ENCODE results near the gene PDE10A. TPM values are rescaled to one million over a fixed set of nuclear protein-coding genes. Genes with fewer than 3 reads are reported as not detected.

PDE10A gene
- total RNA-seq, 1 experiment from 2014 or later, result 2.1 TPM

- DNase-seq (no peak), ATAC-seq (no peak)
- H2AFZ ChIP-seq (ENCODE audit: low read length), result no peak overlapping the region
- H3K27ac ChIP-seq (ENCODE audit: low read length), result peak overlapping the region; percentile 17
- no peaks in the 10 kb centered on the region for H3K9me2 ChIP-seq (replicated peaks; ENCODE audit: low read length)
- no peaks in the 10 kb centered on the region for H3K9me3 ChIP-seq (ENCODE audit: low read length)
- H4K20me1 ChIP-seq (ENCODE audit: low read length), result no peaks in the 10 kb centered on the region
- no peak overlapping the region for H3K9ac ChIP-seq (ENCODE audit: low read length)
- no TSS peak for BruUV-seq (replicated peaks)
- H3K36me3 ChIP-seq (ENCODE audit: low read depth, low read length), result no peaks in the 10 kb centered on the region
- no peaks in the 10 kb centered on the region for H3F3A ChIP-seq (ENCODE audit: low read length, unreplicated experiment)
- CTCF ChIA-PET, result no interaction called here
- no peak overlapping the region for H3K4me2 ChIP-seq (ENCODE audit: low read length)
- no peaks in the 10 kb centered on the region for H3K27me3 ChIP-seq (ENCODE audit: low read length)
- POLR2A ChIA-PET (ENCODE audit: unreplicated experiment), result no interaction called here
- H3K4me3 ChIP-seq (ENCODE audit: low read length), result no peak overlapping the region
- no peaks in the 10 kb centered on the region for H3K79me2 ChIP-seq (ENCODE audit: low read length)
- TF ChIP-seq EZH2phosphoT487 (IDR thresholded peaks at IDR 0.05; ENCODE audit: borderline replicate concordance, low read length) (no peak), CTCF (conservative IDR thresholded peaks at IDR 0.05; ENCODE audit: low read depth, low read length) (no peak), EZH2 (IDR thresholded peaks at IDR 0.05; ENCODE audit: low read length, unreplicated experiment) (no peak)
- intact Hi-C loops (cut with micrococcal nuclease), result no loop called here
- peaks cover 13% of the 10 kb centered on the region for H3K4me1 ChIP-seq (ENCODE audit: insufficient read depth, low read length)
Observed at GRCh38 chr6:165487347-165487746, 175.7 kb downstream of the PDE10A start.

DNA sequence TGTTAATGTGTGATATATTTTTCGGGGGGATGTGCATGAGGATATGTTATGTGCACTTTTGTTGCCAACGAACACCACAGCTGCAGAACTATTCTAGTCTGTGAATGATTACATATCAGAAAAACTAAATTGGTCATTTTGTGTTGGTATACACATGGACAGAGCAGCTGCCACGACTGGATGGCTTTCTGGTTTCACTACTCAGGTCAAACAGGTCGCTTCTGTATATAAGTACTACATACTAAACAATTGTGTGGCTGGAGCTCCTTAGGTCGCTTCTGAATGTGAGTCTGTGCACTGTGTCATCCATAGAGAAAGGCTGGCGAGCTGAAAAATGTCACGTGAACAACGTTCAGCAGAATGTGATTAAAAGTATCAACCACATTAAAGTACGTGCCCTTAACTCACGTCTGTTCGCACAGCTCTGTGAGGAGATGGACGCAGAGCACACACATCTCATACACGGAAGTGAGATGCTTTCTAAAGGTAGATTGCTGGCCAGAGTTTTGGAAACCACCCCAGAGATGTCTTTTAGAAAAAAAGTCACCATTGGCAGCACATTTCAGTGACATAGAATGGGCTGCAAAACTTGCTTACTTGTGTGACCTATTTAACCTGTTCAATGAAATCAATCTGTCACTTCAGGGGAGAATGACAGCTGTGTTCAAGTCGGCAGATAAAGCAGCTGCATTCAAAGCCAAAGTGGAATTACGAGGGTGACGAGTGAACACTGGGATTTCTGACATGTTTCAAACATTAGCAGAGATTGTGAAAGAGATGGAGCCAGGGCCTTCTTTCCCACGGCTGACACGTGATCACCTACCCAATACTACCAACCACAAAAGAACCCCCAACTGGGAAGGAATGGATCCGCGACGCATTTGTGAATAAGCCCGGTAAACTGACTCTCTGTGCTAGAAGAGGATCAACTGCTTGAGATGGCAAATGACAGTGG is 176.6 kb downstream of the PDE10A start:
- Histone ChIP-seq H3K36me3 (ENCODE audit: low read depth, low read length) (no peaks in the 10 kb centered on the region), H3K4me3 (ENCODE audit: low read length) (no peak overlapping the region), H3K27me3 (ENCODE audit: low read length) (no peaks in the 10 kb centered on the region), H3F3A (ENCODE audit: low read length, unreplicated experiment) (no peaks in the 10 kb centered on the region), H3K79me2 (ENCODE audit: low read length) (no peaks in the 10 kb centered on the region), H3K4me2 (ENCODE audit: low read length) (no peak overlapping the region), H3K9me2 (replicated peaks; ENCODE audit: low read length) (no peaks in the 10 kb centered on the region), H2AFZ (ENCODE audit: low read length) (no peak overlapping the region), H3K27ac (ENCODE audit: low read length) (no peak overlapping the region), H4K20me1 (ENCODE audit: low read length) (no peaks in the 10 kb centered on the region), H3K4me1 (ENCODE audit: insufficient read depth, low read length) (peaks cover 13% of the 10 kb centered on the region), H3K9ac (ENCODE audit: low read length) (no peak overlapping the region), H3K9me3 (ENCODE audit: low read length) (no peaks in the 10 kb centered on the region)
- intact Hi-C loops (cut with micrococcal nuclease), result no loop called here
- DNase-seq (no peak), ATAC-seq (no peak)
- POLR2A ChIA-PET (ENCODE audit: unreplicated experiment), result no interaction called here
- BruUV-seq (replicated peaks), result no TSS peak
- CTCF ChIA-PET, result no interaction called here
- TF ChIP-seq CTCF (conservative IDR thresholded peaks at IDR 0.05; ENCODE audit: low read depth, low read length), result no peak
- TF ChIP-seq EZH2phosphoT487 (IDR thresholded peaks at IDR 0.05; ENCODE audit: borderline replicate concordance, low read length), result no peak
- TF ChIP-seq EZH2 (IDR thresholded peaks at IDR 0.05; ENCODE audit: low read length, unreplicated experiment), result no peak

Data from PC-3 (cell line).